Islet of Langerhans (tissue), 1 donor: ENCODE measurements around the gene SERPINB1.
"Not testable (repeated sequence)": the region's sequence is repeated elsewhere in the genome, so short reads cannot be mapped to it uniquely, and the experiment has no call there.

Experiments
- FAIRE-seq: peaks from one replicate; lab custom pipeline; 2011; peaks lifted over from hg19 to GRCh38; lab: Jason Lieb, UNC

Gene SERPINB1

GRCh38 chr6:2812695-2813094, 29.0 kb downstream of the SERPINB1 start:
- no peak for FAIRE-seq

DNA sequence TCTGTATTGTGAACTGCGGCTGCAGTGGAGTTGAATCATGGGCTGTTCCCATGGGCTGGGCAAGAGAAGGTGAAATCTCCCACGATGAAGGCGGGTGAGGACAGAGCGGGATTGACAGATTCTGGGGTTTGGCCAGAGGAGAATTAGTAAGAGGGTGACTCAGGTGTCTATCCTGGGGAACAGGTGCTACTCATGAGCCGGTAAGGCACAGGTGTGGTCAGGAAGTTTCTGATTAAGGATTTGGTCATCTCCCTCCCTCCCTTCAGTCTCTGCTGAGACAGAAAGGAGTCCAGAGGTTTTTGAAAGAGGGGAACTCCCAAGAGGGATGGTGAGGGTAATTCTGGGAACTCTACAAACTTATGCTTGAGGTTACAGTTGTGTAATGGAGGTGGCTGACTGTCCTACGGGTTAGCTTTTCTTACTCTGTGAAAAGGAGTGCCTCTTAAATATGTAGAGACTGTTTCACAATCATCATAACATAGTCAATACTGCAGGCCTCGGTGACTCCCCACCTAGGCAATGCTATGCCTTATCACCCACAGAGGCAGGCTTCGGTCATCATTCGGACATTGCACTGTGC, 31.5 kb downstream of the SERPINB1 start:
- no peak for FAIRE-seq

DNA sequence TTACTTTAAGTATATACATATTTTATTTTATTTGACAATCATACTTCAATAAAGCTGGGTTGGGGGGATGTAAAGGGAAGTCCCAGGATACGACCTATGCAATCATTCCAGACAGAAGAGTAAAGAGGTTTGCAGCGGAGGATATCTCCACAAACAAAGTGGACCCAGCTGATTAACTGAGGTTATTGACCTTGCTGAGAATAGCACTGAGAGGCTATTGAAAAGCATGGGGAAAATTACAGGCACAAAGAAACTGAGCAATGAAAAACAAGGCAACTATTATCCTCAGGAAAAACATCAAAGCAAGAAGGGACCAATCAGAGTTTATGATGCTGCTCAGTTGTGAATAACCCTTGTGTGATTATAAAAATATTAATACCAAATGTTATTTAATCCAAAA, 32.6 kb downstream of the SERPINB1 start:
- FAIRE-seq, result no peak

DNA sequence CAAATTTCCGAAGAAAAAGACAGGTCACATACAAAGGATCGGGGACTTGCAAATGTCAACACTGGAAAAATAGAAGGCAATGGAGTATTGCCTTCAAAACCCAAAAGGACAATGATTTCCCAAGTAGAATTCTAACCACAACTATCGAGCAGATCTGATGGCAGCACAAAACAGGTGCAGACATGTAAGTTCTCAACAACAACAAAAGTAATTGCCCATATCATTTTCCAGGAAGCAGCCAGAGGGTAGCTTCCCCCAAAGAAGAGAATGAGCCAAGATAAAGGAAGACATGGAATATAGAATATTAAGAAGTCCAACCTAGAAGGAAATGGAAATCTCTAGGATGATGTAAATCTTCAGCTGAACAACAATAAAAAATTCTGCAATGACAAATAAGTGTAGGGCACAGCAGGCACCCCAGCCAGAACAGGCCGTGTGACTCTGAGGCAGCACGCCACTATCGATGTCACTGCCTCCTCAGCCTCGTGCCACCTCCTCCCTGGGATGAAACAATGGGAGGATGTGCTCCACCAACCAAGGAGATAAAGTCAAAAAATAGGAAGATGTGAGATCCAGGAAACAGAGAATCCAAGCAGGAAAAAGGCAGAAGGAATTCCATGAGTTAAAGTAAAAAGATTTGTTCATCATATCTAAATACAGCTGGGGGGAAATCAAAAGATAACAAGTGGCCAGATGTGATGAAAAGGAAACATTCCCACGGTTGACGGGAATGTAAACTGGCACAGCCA, 34.1 kb downstream of the SERPINB1 start:
- no peak for FAIRE-seq

- no peak for FAIRE-seq
Measured at GRCh38 chr6:2806644-2807043, 35.0 kb downstream of the SERPINB1 start.

- no peak for FAIRE-seq
Measured at GRCh38 chr6:2805031-2805430, 36.6 kb downstream of the SERPINB1 start.

- no peak for FAIRE-seq
Measured at GRCh38 chr6:2804516-2804915, 37.1 kb downstream of the SERPINB1 start.

DNA sequence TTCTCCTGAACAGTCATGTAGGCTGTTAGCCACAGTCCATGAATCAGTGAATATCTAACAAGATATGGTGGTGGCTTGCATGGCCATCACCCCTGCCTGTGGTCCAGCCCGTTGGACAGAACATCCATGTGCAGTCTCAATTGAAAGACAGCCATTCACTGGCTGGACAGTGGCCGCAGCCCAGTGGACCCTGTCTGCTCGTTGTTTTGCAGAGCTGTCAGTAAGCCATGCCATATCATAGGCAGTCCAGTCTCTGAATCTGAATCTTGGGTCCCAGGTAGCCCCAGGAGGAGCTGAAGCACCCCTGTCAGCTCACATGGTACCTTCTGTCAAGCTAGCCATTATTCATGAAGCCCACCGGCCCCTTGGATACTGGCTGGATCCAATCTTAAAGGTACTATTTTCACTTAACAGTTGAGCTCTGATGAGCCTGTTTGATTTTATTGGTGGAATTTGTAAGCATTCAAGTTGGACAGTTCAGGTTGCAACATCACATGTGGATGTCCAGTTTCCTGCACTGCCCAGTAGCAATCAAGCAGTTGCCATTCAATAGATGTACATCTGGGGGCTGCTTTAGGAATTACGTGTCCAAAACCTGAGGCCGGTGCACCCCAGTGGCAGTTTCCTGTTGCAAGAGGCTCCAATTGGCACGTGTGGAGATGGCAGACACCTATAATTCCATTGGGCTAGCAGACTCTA, 37.8 kb downstream of the SERPINB1 start:
- FAIRE-seq, result no peak

DNA sequence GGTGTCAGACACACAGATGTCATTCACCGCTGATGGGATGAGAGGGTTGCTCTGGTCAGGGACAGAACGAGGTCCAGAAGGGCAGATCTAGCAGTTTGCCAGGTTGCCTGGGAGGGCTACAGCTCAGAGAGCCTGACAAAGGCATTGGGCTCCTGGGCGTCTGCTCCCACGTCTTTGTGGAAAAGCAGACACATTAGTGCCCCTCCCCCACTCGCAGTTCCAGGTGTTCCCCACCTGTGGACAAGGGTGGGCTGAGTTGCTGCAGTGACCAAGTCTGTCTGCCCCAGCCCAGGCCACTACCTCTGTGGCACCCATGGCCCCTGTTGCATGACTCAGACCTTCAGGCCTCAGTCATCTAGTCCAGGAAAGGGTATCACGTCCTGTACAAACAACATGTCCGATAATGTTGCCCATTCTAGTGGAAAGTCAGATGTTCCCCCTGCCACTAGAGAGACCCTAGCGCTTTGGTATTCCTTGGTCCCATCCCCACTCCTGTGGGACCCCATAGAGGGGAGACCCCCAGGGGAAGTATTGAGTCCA, 39.1 kb downstream of the SERPINB1 start:
- FAIRE-seq, result no peak

- not testable (repeated sequence) for FAIRE-seq
Measured at GRCh38 chr6:2801687-2802086, 40.0 kb downstream of the SERPINB1 start.

- FAIRE-seq, result no peak
Measured at GRCh38 chr6:2800552-2801316, 40.9 kb downstream of the SERPINB1 start.

- no peak for FAIRE-seq
Measured at GRCh38 chr6:2799936-2800527, 41.6 kb downstream of the SERPINB1 start.

GRCh38 chr6:2798586-2799134, 43.0 kb downstream of the SERPINB1 start:
- FAIRE-seq, result no peak

DNA sequence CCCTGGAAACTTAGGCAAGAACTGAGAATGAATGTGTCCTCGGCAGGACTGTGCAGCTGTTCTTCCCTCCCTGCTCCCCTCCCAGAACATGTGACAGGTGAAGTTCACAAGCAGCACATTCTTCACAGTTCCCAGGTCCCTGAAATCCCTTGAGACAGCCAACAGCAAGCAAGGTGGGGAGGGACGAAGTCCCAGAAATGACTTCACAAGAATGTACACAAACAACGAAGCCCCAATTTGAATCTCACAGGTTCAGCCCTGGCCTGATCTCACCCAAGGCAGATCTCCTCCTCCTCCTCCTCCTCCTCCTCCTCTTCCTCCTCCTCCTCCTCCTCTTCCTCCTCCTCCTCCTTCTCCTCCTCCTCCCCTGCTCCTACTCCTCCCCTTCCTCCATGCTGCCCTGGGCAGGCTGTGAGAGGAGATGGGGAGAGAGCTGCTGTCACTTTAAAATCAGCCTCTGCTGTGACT, 44.1 kb downstream of the SERPINB1 start:
- FAIRE-seq, result no peak

DNA sequence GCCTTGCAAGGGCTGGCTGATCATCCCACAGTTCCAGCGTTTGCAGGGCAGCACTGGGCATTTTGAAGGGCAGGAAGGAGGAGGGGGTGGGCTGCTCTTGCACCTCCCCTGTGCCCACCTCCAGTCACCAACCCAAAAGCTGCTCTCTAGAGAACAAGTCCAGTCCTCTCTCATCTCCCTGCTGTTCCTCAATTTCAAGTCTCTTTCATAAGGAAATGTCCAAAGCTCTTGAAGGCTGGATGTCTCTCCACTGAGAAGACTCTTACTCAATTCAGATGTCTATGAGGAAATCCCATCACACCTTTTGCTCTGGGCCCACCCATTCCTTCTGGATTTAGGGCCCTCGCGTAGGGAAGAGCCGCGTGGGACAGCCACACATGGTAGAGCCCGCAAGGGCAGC, 44.8 kb downstream of the SERPINB1 start:
- FAIRE-seq, result no peak

- no peak for FAIRE-seq
Measured at GRCh38 chr6:2795956-2796355, 45.7 kb downstream of the SERPINB1 start.

DNA sequence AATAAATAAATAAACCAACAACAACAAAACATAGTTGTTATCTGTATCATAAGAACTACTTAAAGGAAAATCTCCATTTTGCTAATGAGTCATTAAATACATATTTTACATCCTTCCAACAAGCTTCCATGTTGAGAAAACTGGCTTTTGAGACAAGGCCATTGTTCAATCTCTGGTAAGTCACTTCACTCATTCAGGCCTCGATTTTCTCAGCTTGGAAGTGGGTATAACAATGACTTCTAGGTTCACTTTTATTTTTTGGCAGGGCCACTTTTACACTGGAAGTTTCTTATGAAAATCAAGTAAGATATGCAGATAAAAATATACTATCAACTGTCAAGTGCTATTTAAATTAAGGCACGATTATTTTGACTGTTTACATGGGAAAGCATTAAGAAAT, 46.5 kb downstream of the SERPINB1 start:
- no peak for FAIRE-seq

DNA sequence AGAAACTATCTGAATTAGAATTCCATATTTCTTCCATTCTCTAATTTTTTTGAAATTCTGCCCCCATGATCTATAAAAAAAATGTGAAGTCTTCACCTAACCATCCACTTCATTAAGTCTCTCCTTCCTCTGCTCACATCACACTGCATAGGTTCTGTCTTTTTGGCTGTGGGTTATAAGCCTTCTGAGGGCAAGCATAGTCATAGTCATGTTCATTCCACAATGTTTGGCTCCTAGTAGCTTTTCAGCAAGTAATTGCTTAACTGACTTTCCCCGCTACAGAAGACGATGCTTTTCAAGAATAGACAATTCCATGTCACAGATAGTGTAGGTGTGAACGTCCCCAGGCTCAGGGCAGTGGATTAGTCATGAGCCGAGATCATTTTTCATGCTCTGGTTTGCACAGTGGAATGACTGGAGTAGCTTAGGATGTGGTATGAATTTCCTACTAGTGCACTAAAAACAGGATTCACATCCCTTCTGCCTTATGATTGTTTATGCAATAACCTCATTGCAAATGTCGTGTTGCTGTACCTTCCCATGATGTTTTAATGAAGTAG, 47.4 kb downstream of the SERPINB1 start:
- no peak for FAIRE-seq

- FAIRE-seq, result no peak
Measured at GRCh38 chr6:2793534-2794151, 48.0 kb downstream of the SERPINB1 start.

- no peak for FAIRE-seq
Measured at GRCh38 chr6:2792330-2793110, 49.1 kb downstream of the SERPINB1 start.
